C4-2B (cell line): ENCODE data around the gene DCLK2.

Source experiments
- H3K27ac ChIP-seq: fragments of 450-650 bp; 2 replicates; pipeline ENCODE4 v1.5.1; 2017
- ZFX ChIP-seq: fragments of 450-650 bp; IDR thresholded peaks from 2 replicates; pipeline ENCODE4 v1.6.1; 2017
- TF ChIP-seq, protein P1 (sequence below): fragments of 450-650 bp; conservative IDR thresholded peaks from 2 replicates; pipeline ENCODE4 v1.5.1; 2017; ENCODE audit warnings: mild to moderate bottlenecking

DCLK2 gene

DNA sequence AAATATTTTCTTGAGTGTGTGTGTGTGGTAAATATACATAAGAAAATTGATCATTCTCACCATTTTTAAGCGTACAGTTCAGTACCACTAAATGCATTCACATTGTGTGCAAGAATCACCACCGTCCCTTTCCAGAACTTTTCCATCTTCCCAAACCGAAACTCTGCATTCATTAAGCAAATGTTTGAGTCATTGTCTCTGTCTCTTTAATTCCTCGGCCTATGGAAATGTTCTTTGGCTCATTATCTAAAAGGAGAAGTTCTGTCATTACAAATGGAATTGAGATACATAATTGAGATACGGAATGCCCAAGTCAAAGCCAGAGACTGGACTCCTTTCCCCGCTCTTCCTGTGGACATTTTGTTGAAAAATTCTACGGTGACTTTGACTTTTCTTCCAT, 168.9 kb downstream of the DCLK2 start:
- no peak for TF ChIP-seq ZFX
- TF ChIP-seq, protein P1, sequence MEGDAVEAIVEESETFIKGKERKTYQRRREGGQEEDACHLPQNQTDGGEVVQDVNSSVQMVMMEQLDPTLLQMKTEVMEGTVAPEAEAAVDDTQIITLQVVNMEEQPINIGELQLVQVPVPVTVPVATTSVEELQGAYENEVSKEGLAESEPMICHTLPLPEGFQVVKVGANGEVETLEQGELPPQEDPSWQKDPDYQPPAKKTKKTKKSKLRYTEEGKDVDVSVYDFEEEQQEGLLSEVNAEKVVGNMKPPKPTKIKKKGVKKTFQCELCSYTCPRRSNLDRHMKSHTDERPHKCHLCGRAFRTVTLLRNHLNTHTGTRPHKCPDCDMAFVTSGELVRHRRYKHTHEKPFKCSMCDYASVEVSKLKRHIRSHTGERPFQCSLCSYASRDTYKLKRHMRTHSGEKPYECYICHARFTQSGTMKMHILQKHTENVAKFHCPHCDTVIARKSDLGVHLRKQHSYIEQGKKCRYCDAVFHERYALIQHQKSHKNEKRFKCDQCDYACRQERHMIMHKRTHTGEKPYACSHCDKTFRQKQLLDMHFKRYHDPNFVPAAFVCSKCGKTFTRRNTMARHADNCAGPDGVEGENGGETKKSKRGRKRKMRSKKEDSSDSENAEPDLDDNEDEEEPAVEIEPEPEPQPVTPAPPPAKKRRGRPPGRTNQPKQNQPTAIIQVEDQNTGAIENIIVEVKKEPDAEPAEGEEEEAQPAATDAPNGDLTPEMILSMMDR, result no peak
- no peak overlapping the region for H3K27ac ChIP-seq

DNA sequence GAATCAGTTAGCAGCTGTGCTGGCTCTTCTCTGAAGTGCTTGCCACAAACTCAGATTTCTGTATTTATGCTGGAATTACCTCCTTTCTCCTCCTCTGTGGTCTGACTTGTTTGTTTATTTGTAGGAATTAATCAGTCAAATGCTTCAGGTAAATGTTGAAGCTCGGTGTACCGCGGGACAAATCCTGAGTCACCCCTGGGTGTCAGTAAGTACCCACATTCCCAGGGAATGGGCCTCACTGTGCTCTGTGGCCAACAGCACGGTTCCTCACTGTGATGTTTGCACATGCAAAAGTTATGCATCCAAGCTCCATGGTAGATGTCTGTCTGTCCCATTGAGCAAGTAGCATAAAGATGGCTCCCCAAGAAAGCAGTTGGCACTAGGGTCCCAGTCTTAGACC, 169.9 kb downstream of the DCLK2 start:
- TF ChIP-seq ZFX, result no peak
- TF ChIP-seq, protein P1, result no peak

DNA sequence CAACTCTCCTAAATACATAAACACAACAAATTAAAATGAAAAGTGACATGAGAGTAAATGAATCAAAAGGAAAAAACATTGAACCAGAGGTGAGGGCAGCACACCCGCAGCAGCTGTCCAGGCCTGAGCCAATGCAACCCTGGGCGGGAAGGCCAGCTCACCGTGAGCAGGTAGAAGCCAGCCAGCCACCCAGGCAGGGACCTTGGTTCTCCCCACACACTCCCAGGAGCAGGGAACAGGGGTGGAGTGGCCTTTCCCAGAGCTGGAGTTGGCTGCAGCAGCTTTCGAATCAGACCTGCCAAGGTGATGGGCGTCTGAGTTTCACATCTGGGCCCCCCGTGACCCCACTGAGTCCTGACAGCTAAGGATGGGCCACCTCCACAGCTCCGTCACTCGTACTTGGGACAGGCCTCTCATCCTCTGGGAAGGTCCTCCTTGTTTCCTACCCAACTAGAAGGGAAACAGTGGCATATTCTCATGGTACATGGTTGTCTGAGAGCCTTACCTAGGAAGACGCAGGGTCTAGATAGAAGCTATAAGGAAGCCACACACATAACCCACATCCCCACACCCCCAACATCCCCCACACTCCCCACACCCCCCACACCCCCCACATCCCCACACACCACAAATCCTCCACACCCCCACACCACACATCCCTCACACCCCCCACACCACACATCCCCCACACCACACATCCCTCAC, 172.2 kb downstream of the DCLK2 start:
- H3K27ac ChIP-seq, result no peak overlapping the region
- TF ChIP-seq, protein P1, result no peak
- no peak for TF ChIP-seq ZFX

More for the DNA sequence above, 169.9 kb downstream of the DCLK2 start:
- no peak overlapping the region for H3K27ac ChIP-seq

DNA sequence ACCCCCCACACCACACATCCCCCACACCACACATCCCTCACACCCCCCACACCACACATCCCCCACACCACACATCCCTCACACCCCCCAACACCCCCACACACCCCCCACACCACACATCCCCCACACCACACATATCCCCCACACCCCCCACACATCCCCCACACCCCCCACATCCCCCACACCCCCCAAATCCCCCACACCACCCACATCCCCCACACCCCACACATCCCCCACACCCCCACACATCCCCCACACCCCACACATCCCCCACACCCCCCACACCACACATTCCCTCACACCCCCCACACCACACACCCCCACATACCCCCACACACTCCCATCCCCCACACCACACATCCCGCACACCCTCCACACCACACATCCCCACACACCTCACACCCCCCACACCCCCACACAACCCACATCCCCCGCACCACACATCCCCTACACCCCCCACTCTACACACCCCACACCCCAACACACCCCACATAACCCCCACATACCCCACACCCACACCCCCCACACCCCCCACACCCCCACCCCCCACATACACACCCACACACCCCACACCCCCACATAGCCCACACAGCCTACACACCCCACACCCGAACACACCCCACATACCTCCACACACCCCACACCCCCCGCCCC, 172.9 kb downstream of the DCLK2 start:
- TF ChIP-seq, protein P1, result no peak
- TF ChIP-seq ZFX, result no peak
- H3K27ac ChIP-seq, result no peak overlapping the region

DNA sequence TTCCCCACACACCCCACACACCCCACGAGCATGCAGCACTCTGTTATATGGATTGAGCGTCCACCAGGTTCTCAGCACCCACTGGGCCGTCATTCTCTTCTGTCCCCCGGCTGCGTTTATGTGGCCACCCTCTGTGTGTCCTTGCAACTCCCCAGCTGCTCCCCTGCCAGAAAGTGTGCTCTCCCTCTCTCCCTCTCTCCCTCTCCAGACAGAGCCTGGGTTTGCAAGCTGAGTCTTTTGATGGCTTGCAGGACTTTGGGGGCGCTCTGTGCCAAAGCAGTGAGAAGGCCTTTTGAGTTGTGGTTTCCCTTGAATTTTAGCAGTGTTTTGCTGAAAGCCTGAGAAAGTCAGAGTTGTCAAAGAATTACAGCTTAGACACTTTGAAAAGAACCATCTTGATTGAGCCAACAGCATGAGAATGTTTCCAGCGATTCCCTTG, 173.5 kb downstream of the DCLK2 start:
- TF ChIP-seq ZFX, result no peak
- TF ChIP-seq, protein P1, result no peak
- H3K27ac ChIP-seq, result no peak overlapping the region

DNA sequence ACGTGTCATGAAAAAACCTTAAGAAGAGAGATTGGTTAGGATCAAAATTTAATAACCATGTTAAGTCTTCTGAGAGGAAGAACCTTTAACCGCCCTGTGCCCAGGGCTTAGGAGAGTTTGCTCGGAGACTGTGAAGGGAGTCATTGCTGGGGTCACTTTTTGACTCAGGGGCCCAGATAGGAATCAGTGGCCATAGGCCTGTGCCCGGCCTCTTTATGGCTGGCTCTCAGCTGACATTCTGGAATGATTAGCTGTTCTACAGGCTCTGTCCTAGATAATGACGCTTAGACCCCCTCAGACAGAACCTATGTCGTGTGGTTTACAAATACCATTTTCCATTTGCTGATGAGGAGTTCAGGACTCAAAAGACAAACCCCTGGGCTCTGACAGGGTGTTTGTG, 174.1 kb downstream of the DCLK2 start:
- H3K27ac ChIP-seq, result no peak overlapping the region
- TF ChIP-seq, protein P1, result no peak
- TF ChIP-seq ZFX, result no peak

DNA sequence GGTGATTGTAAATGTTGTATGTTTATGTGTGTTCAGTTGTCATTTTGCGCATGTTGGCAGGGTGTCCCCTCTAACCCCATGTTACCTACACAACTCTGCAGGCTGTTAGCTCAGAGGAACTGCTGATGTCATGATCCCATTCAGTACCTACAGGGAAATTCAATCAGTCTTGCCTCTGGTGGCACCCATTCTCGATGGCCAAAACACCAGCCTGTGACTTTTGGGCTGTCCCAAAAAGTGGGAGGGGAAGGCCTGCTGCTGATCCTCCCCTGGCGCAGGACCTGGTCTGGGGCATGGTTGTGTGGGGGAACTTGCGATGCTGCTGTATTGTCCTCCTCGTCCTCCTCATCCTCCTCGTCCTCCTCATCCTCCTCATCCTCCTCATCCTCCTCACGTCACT, 174.5 kb downstream of the DCLK2 start:
- no peak overlapping the region for H3K27ac ChIP-seq
- no peak for TF ChIP-seq ZFX
- TF ChIP-seq, protein P1, result no peak
